GM12878 (cell line): ENCODE measurements around the gene RPS6KL1. TPM values are rescaled to one million over a fixed set of nuclear protein-coding genes. Genes with fewer than 3 reads are reported as not detected.

ENCODE experiments used
- BCLAF1 ChIP-seq: fragments of 450-650 bp; IDR thresholded peaks from 2 replicates; pipeline ENCODE4 v1.6.1; 2017; ENCODE audit warnings: antibody characterized with exemption, mild to moderate bottlenecking, moderate library complexity
- CTCF ChIP-seq, 3 experiments: IDR thresholded peaks in 2 of 3; conservative IDR thresholded peaks in 1 of 3; 2 replicates each; pipeline ENCODE4 v1.5.1; 2011; ENCODE audit warnings: low read depth in 3 of 3, low read length in 3 of 3, mild to moderate bottlenecking in 3 of 3, control low read depth in 2 of 3, moderate library complexity in 2 of 3, inconsistent platforms in 1 of 3, mixed read lengths in 1 of 3; ENCODE audit not compliant: control insufficient read depth in 2 of 3, insufficient read depth in 1 of 3; ENCODE audit errors: extremely low read depth in 1 of 3
- E4F1 ChIP-seq: fragments of 450-650 bp; IDR thresholded peaks from 2 replicates; pipeline ENCODE4 v1.6.1; 2018; ENCODE audit warnings: borderline replicate concordance, mild to moderate bottlenecking; ENCODE audit not compliant: partially characterized antibody
- ELK1 ChIP-seq: IDR thresholded peaks from 2 replicates; pipeline ENCODE4 v1.6.1; 2012; ENCODE audit warnings: low read depth, low read length, improper control_type of control experiment
- FOXK2 ChIP-seq: fragments of 450-650 bp; IDR thresholded peaks from 2 replicates; pipeline ENCODE4 v1.6.1; 2017; ENCODE audit warnings: mild to moderate bottlenecking, moderate library complexity
- SREBF2 ChIP-seq: IDR thresholded peaks from 2 replicates; pipeline ENCODE4 v1.6.1; 2012; ENCODE audit warnings: mild to moderate bottlenecking, low read length
- ZBTB4 ChIP-seq: fragments of 450-650 bp; formaldehyde crosslinking; IDR thresholded peaks from 2 replicates; pipeline ENCODE4 v1.4.0; 2022; ENCODE audit warnings: mild to moderate bottlenecking, moderate library complexity
- ZNF24 ChIP-seq: fragments of 450-650 bp; IDR thresholded peaks from 2 replicates; pipeline ENCODE4 v1.6.1; 2017; ENCODE audit warnings: antibody characterized with exemption, mild to moderate bottlenecking
- polyA plus RNA-seq, 11 experiments: library from polyadenylated mRNA; depleted of rRNA in 4 of 11; unstranded in 6 of 11; stranded (reverse) in 5 of 11; fragments of >200 nt; fragmentation: Nextera tagmentation in 4 of 11; fragmentation: Illumina TruSeq in 1 of 11; extraction: Ambion mirVana in 4 of 11; extraction: Trizol in 1 of 11; gene quantifications; 1 replicate in 1 of 11; 2 replicates in 10 of 11; pipeline versions ENCODE4 v1.2.1 to v1.2.3, GENCODE V29; 2011 to 2016; ENCODE audit warnings: inconsistent platforms in 2 of 11, missing spikeins in 2 of 11, low read depth in 1 of 11
- total RNA-seq, 4 experiments: library from RNA; depleted of rRNA in 3 of 4; stranded (reverse); fragments of >200 nt in 3 of 4; fragmentation: Illumina TruSeq in 1 of 4; extraction: Trizol in 1 of 4; gene quantifications; 2 replicates each; pipeline versions ENCODE4 v1.2.1 to v1.2.3, GENCODE V29; 2013 to 2021

The RPS6KL1 gene
- total and polyA plus RNA-seq, 10 of the 15 experiments (the other 5 are each of a cell fraction or from before 2014, with no cell fraction given): 0.04 to 4.2 (median 2.0) TPM

GRCh38 chr14:74929242-74929641 lies 6.2 kb upstream of the RPS6KL1 start (continued):
- TF ChIP-seq ELK1 (no peak), FOXK2 (no peak), ZNF24 (no peak), ZBTB4 (CRISPR knock-in tag) (no peak), E4F1 (no peak), BCLAF1 (no peak), SREBF2 (no peak), CTCF (IDR thresholded peaks at IDR 0.05 in 2 of 3, conservative IDR thresholded peaks at IDR 0.05 in 1 of 3; ENCODE audit: control insufficient read depth in 2 of 3, extremely low read depth in 1 of 3, insufficient read depth in 1 of 3, low read depth in 3 of 3, low read length in 3 of 3) (no peak)
